ENCODE results near the gene GDA. TPM values are rescaled to one million over a fixed set of nuclear protein-coding genes. Genes with fewer than 3 reads are reported as not detected.

Gene GDA
- total RNA-seq, 6 donors from 2014 or later = 0.44 to 3.6 TPM; not detected in 4

GRCh38 chr9:72200452-72200851 is 51.2 kb downstream of the GDA start:
- H3K27me3 ChIP-seq = no peaks in the 10 kb centered on the region
- TF ChIP-seq POLR2AphosphoS5 (IDR thresholded peaks at IDR 0.05) (no peak), EP300 (IDR thresholded peaks at IDR 0.05) (no peak), POLR2A (IDR thresholded peaks at IDR 0.05) (no peak), CTCF (IDR thresholded peaks at IDR 0.05) (no peak)
- no peak for DNase-seq
- H3K4me3 ChIP-seq = no peak overlapping the region
- no peaks in the 10 kb centered on the region for H3K9me3 ChIP-seq
- no peaks in the 10 kb centered on the region for H3K4me1 ChIP-seq
- WGBS, 2 donors = 79 to 83% methylated on average over 6 of the region's 6 CpGs
- ATAC-seq (ENCODE audit: low FRiP score in 2 of 2) = no peak
- no peak overlapping the region for H3K27ac ChIP-seq
- no peaks in the 10 kb centered on the region for H3K36me3 ChIP-seq

GRCh38 chr9:72202009-72202408 is 52.8 kb downstream of the GDA start:
- no peaks in the 10 kb centered on the region for H3K27me3 ChIP-seq
- H3K27ac ChIP-seq = no peak overlapping the region
- H3K9me3 ChIP-seq = no peaks in the 10 kb centered on the region
- TF ChIP-seq CTCF (IDR thresholded peaks at IDR 0.05) (no peak), EP300 (IDR thresholded peaks at IDR 0.05) (no peak), POLR2AphosphoS5 (IDR thresholded peaks at IDR 0.05) (no peak), POLR2A (IDR thresholded peaks at IDR 0.05) (no peak)
- no peak for ATAC-seq (ENCODE audit: low FRiP score in 2 of 2)
- 72 to 74% methylated on average over 5 of the region's 5 CpGs for WGBS, 2 donors
- no peak for DNase-seq
- H3K4me3 ChIP-seq = no peak overlapping the region
- H3K36me3 ChIP-seq = no peaks in the 10 kb centered on the region
- no peaks in the 10 kb centered on the region for H3K4me1 ChIP-seq

GRCh38 chr9:72203205-72203803 is 54.1 kb downstream of the GDA start:
- ATAC-seq (ENCODE audit: low FRiP score in 2 of 2) = no peak
- no peak for DNase-seq
- Histone ChIP-seq H3K36me3 (no peaks in the 10 kb centered on the region), H3K4me1 (no peaks in the 10 kb centered on the region), H3K9me3 (no peaks in the 10 kb centered on the region), H3K4me3 (no peak overlapping the region), H3K27me3 (no peaks in the 10 kb centered on the region), H3K27ac (no peak overlapping the region)
- TF ChIP-seq CTCF (IDR thresholded peaks at IDR 0.05) (peak in 3 of 6 experiments; percentile 9 to 15 (median 13)), EP300 (IDR thresholded peaks at IDR 0.05) (no peak), POLR2AphosphoS5 (IDR thresholded peaks at IDR 0.05) (no peak), POLR2A (IDR thresholded peaks at IDR 0.05) (no peak)
- WGBS, 2 donors = 70 to 74% methylated on average over 3 of the region's 3 CpGs

- Histone ChIP-seq H3K27me3 (no peaks in the 10 kb centered on the region), H3K36me3 (no peaks in the 10 kb centered on the region), H3K4me1 (no peaks in the 10 kb centered on the region), H3K27ac (no peak overlapping the region), H3K4me3 (no peak overlapping the region), H3K9me3 (no peaks in the 10 kb centered on the region)
- 82 to 89% methylated on average over 7 of the region's 7 CpGs for WGBS, 2 donors
- TF ChIP-seq CTCF (IDR thresholded peaks at IDR 0.05) = no peak
- TF ChIP-seq EP300 (IDR thresholded peaks at IDR 0.05) = no peak
- TF ChIP-seq POLR2AphosphoS5 (IDR thresholded peaks at IDR 0.05) = no peak
- TF ChIP-seq POLR2A (IDR thresholded peaks at IDR 0.05) = no peak
- ATAC-seq (ENCODE audit: low FRiP score in 2 of 2) (no peak), DNase-seq (no peak)
Measured at GRCh38 chr9:72204062-72204461, 54.8 kb downstream of the GDA start.

- Histone ChIP-seq H3K27me3 (no peaks in the 10 kb centered on the region), H3K9me3 (no peaks in the 10 kb centered on the region), H3K4me3 (no peak overlapping the region), H3K27ac (no peak overlapping the region), H3K4me1 (no peaks in the 10 kb centered on the region), H3K36me3 (no peaks in the 10 kb centered on the region)
- no peak for TF ChIP-seq CTCF (IDR thresholded peaks at IDR 0.05)
- TF ChIP-seq POLR2A (IDR thresholded peaks at IDR 0.05) = no peak
- TF ChIP-seq POLR2AphosphoS5 (IDR thresholded peaks at IDR 0.05) = no peak
- no peak for TF ChIP-seq EP300 (IDR thresholded peaks at IDR 0.05)
- ATAC-seq (ENCODE audit: low FRiP score in 2 of 2) (no peak), DNase-seq (no peak)
Measured at GRCh38 chr9:72205513-72205912, 56.3 kb downstream of the GDA start.

All from upper lobe of left lung (tissue), 6 donors.